ENCODE data around the gene ACOX3. TPM values are rescaled to one million over a fixed set of nuclear protein-coding genes. Genes with fewer than 3 reads are reported as not detected.

The ACOX3 gene
- total RNA-seq, 1 experiment from 2014 or later = 21.0 TPM

DNA sequence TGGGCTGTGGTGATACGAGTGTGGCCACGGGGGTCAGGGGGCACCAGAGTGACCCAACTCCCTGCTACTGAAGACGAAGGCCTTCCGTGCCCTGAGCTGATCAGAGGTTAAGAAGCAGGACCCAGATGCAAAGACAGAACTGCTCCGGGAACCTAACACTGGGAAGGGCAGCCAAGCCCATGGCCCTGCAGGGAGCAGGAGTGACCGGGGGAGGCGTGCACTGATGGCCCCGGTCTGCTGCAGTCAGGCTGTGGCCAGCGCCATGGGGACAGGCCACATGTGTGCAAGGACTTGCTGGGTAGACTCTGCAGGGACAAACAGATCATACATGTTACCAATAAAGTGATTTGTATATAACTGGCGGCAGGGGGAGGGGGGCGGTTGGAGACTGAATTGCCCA lies 74.6 kb downstream of the ACOX3 start:
- Histone ChIP-seq H3K9me3 (ENCODE audit: insufficient read depth, low read depth) (no peaks in the 10 kb centered on the region), H3F3A (ENCODE audit: insufficient read depth, low read depth) (peaks cover 15% of the 10 kb centered on the region), H3K4me2 (no peak overlapping the region), H3K9me2 (ENCODE audit: insufficient read depth) (no peaks in the 10 kb centered on the region), H3K4me3 (no peak overlapping the region), H4K20me1 (ENCODE audit: insufficient read depth) (no peaks in the 10 kb centered on the region), H3K4me1 (replicated peaks; ENCODE audit: insufficient read depth) (peaks cover 21% of the 10 kb centered on the region), H3K27ac (no peak overlapping the region), H2AFZ (no peak overlapping the region), H3K79me2 (ENCODE audit: low read depth) (no peaks in the 10 kb centered on the region), H3K27me3 (ENCODE audit: insufficient read depth, low read depth) (no peaks in the 10 kb centered on the region), H3K36me3 (ENCODE audit: low read depth) (no peaks in the 10 kb centered on the region)
- TF ChIP-seq, protein P1, sequence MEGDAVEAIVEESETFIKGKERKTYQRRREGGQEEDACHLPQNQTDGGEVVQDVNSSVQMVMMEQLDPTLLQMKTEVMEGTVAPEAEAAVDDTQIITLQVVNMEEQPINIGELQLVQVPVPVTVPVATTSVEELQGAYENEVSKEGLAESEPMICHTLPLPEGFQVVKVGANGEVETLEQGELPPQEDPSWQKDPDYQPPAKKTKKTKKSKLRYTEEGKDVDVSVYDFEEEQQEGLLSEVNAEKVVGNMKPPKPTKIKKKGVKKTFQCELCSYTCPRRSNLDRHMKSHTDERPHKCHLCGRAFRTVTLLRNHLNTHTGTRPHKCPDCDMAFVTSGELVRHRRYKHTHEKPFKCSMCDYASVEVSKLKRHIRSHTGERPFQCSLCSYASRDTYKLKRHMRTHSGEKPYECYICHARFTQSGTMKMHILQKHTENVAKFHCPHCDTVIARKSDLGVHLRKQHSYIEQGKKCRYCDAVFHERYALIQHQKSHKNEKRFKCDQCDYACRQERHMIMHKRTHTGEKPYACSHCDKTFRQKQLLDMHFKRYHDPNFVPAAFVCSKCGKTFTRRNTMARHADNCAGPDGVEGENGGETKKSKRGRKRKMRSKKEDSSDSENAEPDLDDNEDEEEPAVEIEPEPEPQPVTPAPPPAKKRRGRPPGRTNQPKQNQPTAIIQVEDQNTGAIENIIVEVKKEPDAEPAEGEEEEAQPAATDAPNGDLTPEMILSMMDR (conservative IDR thresholded peaks at IDR 0.05) = no peak
- no peak for TF ChIP-seq EZH2 (IDR thresholded peaks at IDR 0.05; ENCODE audit: low read depth)
- POLR2A ChIA-PET (ENCODE audit: unreplicated experiment) = no interaction called here
- no peak for DNase-seq
- intact Hi-C loops (cut with micrococcal nuclease; ENCODE audit: unreplicated experiment) = no loop called here
- CTCF ChIA-PET = interaction anchor here (0.8 kb wide), 1 partner anchor 108 kb away, joined by 5 read pairs; no protein-coding TSS in a partner anchor
- BruUV-seq (replicated peaks) = no TSS peak

DNA sequence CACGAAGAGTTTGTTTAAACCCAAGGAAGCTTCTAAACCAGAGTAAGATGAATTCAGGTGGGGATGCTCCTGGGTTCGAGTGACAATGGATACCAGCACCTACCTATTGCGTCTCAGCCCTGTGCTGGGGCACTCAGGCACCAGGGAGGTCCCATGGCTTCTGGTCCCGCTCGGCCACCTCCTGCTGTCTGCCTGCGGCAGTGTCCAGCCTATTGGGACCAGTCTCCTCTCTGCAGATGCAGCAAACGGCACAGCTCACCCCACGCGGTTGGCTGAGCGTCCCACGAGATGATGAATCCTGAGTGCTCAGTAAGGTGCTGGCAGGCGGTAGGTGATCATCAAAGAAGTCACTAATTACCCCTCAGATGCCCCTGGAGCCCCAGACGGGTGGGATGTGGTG lies 75.2 kb downstream of the ACOX3 start:
- Histone ChIP-seq H2AFZ (no peak overlapping the region), H3K27me3 (ENCODE audit: insufficient read depth, low read depth) (no peaks in the 10 kb centered on the region), H3K79me2 (ENCODE audit: low read depth) (no peaks in the 10 kb centered on the region), H3K9me2 (ENCODE audit: insufficient read depth) (no peaks in the 10 kb centered on the region), H3F3A (ENCODE audit: insufficient read depth, low read depth) (peaks cover 15% of the 10 kb centered on the region), H3K36me3 (ENCODE audit: low read depth) (no peaks in the 10 kb centered on the region), H3K9me3 (ENCODE audit: insufficient read depth, low read depth) (no peaks in the 10 kb centered on the region), H3K4me1 (replicated peaks; ENCODE audit: insufficient read depth) (peaks cover 21% of the 10 kb centered on the region), H3K27ac (no peak overlapping the region), H3K4me3 (no peak overlapping the region), H4K20me1 (ENCODE audit: insufficient read depth) (no peaks in the 10 kb centered on the region), H3K4me2 (no peak overlapping the region)
- no peak for DNase-seq
- TF ChIP-seq, protein P1 (conservative IDR thresholded peaks at IDR 0.05) = no peak
- TF ChIP-seq EZH2 (IDR thresholded peaks at IDR 0.05; ENCODE audit: low read depth) = no peak
- intact Hi-C loops (cut with micrococcal nuclease; ENCODE audit: unreplicated experiment) = no loop called here
- ChIA-PET CTCF (interaction anchor here (1.3 kb wide), 1 partner anchor 11 kb away, joined by 3 read pairs; no protein-coding TSS in a partner anchor), POLR2A (ENCODE audit: unreplicated experiment) (no interaction called here)
- BruUV-seq (replicated peaks) = no TSS peak

DNA sequence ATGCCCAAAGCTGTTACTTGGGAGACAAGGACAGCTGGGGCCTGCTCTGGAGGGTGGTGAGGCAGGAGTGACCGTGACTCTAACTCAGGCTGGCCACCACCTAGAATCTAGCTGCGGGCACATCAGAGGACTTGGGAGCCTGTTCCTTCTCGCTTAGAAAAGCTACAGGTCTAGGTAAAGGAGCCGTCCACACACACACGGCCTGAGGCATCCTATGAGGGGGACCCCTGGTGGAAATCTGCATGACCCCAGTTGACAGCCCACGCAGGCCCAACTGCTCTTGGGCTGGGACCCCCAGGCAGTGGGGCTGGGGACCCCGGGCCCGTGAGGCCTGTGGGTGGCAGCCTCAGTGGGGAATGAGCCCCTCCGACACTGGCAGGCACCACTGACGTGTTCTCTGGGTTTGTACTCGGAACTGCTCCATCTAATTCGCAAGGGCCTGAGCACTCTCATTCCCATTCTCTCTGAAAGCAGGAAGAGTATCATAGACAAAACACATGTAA lies 75.6 kb downstream of the ACOX3 start:
- intact Hi-C loops (cut with micrococcal nuclease; ENCODE audit: unreplicated experiment) = no loop called here
- H2AFZ ChIP-seq = no peak overlapping the region
- TF ChIP-seq EZH2 (IDR thresholded peaks at IDR 0.05; ENCODE audit: low read depth) = no peak
- TF ChIP-seq, protein P1 (conservative IDR thresholded peaks at IDR 0.05) = no peak
- ChIA-PET POLR2A (ENCODE audit: unreplicated experiment) (no interaction called here), CTCF (interaction anchor here (1.3 kb wide), 1 partner anchor 11 kb away, joined by 3 read pairs; no protein-coding TSS in a partner anchor)
- H3K4me3 ChIP-seq = no peak overlapping the region
- BruUV-seq (replicated peaks) = no TSS peak
- H3K79me2 ChIP-seq (ENCODE audit: low read depth) = no peaks in the 10 kb centered on the region
- H3K27me3 ChIP-seq (ENCODE audit: insufficient read depth, low read depth) = no peaks in the 10 kb centered on the region
- no peak for DNase-seq
- no peaks in the 10 kb centered on the region for H3K36me3 ChIP-seq (ENCODE audit: low read depth)
- no peaks in the 10 kb centered on the region for H3K9me2 ChIP-seq (ENCODE audit: insufficient read depth)
- H3F3A ChIP-seq (ENCODE audit: insufficient read depth, low read depth) = peaks cover 15% of the 10 kb centered on the region
- H4K20me1 ChIP-seq (ENCODE audit: insufficient read depth) = no peaks in the 10 kb centered on the region
- peaks cover 21% of the 10 kb centered on the region for H3K4me1 ChIP-seq (replicated peaks; ENCODE audit: insufficient read depth)
- no peaks in the 10 kb centered on the region for H3K9me3 ChIP-seq (ENCODE audit: insufficient read depth, low read depth)
- H3K27ac ChIP-seq = no peak overlapping the region
- no peak overlapping the region for H3K4me2 ChIP-seq
